HG03558 (cell line): ENCODE results near the gene TXNDC11.
A peak's percentile ranks its signal among the peaks of the same experiment; 100 is the strongest.

ENCODE experiments used
- ATAC-seq: cut with Tn5 transposase; IDR thresholded peaks from one replicate; pipeline ENCODE4 v1.9.1; 2021; ENCODE audit warnings: moderate number of reproducible peaks; ENCODE audit not compliant: unreplicated experiment; ENCODE audit errors: extremely low read depth

Gene TXNDC11

GRCh38 chr16:11692651-11693050 lies 50.0 kb downstream of the TXNDC11 start:
- ATAC-seq: no peak

DNA sequence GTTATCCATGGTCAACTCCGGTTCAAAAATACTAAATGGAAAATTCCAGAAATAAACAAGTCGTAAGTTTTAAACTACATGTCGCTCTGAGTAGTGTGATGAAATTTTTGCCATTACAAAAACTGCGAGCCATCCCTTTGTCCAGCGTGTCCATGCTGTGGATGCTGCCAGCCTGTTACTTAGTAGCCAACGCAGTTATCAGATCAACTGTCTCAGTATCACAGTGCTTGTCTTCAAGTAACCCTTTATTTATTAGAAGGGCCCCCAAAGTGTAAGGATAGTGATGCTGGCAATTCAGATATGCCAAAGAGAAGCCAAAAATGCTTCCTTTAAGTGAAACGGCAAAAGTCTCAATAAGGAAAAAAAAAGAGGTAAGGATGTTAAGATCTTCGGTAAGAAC lies 50.5 kb downstream of the TXNDC11 start:
- ATAC-seq: no peak

- ATAC-seq: no peak
Measured at GRCh38 chr16:11691771-11692170, 50.9 kb downstream of the TXNDC11 start.

DNA sequence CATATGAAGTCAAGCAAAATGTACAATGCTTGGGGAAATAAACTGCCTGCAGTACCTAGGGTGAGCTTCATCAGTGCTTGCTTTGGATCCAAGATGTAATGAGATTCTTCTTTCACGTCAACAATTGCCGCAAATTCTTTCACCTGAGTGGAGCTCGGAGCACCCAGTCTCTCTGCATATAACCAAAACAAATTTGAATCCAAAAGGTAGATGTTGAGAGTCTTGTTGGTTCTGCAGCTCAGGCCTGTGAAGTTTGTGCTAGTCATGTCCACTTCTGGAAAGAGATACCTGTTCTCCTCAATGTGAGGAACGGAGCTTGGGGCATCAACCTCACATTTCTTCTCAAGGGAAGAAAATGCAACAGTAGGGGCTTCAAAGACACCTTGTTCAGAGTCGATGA lies 51.4 kb downstream of the TXNDC11 start:
- ATAC-seq: no peak

GRCh38 chr16:11689031-11689840 lies 53.4 kb downstream of the TXNDC11 start:
- ATAC-seq: peak; percentile 57

- ATAC-seq: no peak
Measured at GRCh38 chr16:11688520-11688886, 54.2 kb downstream of the TXNDC11 start.

DNA sequence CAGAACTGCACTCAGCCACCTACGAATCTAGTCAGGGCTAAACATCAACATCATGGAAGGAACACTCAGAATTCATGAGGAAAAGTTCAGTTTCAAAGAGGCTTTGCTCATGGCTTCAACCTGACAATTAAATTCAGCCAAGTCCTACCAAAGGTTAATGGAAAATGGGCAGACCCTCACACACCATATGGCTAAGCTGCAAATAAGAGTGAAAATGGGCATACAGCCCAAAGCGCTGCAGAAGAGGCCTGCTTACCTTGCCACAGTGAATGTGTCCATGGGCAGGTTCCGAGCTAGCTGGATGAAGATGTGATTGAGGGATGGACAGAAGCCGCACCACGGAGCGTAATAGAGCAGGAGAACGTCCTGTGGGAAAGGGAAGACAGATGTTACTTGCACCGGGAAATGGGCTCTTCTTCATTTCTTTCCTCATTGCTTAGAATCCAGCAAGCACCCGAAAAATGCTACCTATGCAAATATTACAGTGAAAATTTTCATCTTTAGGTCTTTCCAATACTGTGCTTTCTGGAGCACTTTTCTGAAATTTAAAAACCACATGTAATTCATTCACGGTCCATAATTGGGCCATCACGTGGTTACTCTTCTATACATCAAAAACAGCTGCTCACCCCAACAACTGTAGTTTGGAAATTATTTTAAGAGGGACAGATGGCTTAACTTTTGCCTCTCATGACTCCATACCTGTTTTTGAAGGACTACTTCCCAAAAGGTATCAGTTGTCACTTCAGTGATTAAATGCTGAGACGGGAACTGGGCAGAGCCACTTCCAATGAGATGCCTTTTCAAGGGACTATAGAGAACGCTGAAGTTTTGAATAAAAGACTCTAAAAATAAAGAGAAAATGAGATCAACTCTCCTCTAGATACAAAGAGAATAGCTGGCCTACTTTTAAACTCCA lies 54.8 kb downstream of the TXNDC11 start:
- no peak for ATAC-seq

GRCh38 chr16:11686713-11687380 lies 55.8 kb downstream of the TXNDC11 start:
- no peak for ATAC-seq

DNA sequence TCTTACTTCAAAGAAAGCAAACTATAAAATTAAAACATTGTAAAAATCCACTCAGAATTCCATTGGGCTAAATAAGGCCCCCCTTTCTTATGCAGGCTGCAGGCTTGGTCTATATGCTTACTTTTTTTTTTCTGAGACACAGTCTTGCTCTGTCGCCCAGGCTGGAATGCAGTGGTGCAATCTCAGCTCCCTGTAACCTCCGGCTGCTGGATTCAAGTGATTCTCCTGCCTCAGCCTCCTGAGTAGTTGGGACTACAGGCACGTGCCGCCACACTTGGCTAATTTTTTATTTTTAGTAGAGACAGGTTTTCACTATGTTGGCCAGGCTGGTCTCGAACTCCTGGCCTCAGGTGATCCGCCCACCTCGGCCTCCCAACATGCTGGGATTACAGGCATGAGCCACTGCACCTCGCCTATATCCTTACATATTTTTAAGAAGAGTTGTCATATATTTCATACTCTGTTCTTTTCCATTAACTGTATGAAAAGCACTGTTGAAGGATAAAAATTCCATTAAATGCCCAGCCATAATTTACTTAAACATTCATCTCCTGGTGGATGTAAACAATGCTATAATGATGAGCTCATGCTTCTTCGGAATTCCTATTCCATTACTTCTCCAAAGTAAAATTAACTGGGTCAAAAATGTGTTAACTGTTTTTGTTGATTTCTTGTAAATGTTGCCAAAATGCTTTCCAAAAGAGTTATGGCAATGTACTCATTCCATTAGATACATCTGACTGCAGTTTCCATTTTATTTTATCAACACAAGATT lies 56.6 kb downstream of the TXNDC11 start:
- ATAC-seq: no peak

DNA sequence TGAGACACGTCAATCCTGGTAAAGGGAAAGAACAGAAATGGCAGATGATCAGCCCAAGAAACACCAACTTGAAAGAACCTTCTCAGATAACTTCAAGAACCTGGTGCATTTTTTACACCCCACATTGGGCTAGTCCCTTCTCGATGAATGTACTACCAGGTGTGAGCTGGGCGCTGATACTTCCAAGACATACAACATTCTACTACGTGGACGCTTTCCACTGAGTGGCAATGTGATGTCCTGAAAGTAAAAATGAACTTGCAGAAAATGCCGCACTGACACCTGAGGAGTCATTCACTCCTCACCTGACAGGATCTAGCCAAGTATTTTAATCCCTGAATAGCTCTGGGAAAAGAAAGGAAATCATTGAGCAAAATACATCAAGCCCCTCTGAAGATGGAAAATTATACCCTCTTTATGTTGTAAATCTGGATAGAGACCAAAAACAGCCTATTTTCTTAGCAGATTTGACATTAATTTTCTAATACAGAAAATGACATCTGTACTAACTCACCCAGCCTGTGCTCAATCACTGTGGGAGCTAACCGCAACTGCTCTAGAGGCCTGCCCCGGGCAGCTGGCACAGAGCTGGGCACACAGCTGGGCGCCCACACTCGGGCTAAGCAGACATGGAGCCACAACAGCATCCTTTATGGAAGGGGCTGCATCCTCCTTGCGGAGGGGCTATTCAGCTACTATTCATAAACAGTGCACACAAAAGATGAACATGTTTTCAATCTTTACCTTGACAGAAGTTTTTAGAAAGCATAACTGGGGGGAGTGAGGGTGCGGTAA lies 58.2 kb downstream of the TXNDC11 start:
- ATAC-seq: no peak

DNA sequence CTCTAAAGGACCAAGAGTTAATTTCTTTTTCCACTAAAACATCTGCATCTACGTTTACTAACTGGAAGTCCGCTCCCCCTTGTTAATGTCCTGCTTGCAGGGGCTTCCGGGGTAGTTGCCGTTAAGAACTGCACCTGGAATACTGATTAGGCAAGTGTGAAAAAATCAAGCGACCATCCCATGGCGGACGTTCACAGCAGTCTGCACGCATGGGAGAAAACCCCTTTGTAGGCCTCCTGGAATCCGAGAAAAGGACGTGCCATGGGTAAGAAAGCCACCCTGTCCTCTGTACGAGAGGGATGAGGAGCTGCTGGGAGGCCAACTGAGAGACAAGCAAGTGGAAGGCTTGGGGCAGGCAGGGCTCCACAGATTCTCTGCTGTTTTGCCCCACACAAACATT lies 59.5 kb downstream of the TXNDC11 start:
- ATAC-seq: no peak

DNA sequence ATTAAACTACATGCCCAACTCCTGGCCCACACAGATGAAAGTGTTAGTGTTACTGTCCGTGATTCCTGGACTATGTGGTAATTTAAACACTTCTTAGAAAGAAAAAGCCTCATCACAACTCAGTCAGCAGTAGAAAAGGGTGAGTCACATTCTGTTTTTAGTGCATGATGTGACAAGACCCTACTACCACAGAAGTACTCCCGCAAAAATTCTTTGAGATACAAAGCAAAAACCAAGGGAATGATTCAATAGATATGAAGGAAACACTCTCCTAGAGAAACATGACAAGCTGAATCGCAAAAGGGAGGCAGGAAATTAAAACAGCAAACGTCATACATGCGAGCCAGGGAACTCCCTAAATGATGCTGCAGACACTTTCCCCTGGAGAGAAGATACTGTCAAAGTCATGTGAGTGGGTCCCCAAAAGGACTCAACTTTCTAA lies 60.0 kb downstream of the TXNDC11 start:
- ATAC-seq: no peak

- ATAC-seq: no peak
Measured at GRCh38 chr16:11681976-11682654, 60.5 kb downstream of the TXNDC11 start.

DNA sequence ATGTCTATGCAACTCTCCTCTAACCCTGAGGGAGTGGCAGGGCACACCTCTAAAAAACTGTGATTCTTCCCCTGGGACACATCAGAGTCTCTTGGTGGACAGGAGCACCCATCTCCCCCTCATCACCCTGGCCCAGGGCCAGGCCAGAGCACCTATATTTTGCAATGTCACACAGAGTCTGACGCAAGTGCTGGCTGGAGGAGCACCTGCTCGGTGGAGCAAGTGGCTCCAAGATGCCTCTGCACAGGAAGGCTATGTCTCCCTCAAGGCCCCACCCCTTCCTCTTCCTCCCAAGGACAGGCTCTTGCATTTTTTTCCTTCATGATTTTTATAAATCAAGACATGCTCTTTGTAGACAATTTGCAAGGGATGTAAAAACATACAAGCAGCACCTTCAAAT lies 61.1 kb downstream of the TXNDC11 start:
- ATAC-seq: no peak

- no peak for ATAC-seq
Measured at GRCh38 chr16:11679941-11680911, 62.4 kb downstream of the TXNDC11 start.

DNA sequence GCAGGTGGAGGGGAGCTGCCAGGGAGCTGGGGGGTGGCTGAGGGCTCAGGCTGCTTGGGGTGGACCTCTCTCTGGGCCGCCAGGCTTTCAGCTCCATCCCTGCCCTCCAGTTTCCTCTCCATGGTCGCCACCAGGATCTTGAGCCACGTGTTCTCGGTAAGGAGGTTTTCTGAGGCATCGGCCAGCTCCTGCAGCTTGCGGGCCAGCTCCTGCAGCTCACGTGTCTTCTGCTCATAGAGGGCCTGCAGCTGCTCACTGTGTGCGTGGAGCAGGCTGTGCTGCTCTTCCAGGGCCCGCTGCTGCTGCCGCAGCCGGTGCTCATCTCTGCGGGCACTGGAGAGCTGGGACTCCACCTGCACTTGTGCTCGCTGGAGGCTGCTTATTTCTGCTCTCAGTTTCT lies 63.4 kb downstream of the TXNDC11 start:
- ATAC-seq: no peak
